ENCODE results near the gene SNAPC1. TPM values are rescaled to one million over a fixed set of nuclear protein-coding genes. Genes with fewer than 3 reads are reported as not detected.
A peak's percentile ranks its signal among the peaks of the same experiment; 100 is the strongest.

The SNAPC1 gene
- total RNA-seq, 1 experiment from 2014 or later: 33.0 TPM

DNA sequence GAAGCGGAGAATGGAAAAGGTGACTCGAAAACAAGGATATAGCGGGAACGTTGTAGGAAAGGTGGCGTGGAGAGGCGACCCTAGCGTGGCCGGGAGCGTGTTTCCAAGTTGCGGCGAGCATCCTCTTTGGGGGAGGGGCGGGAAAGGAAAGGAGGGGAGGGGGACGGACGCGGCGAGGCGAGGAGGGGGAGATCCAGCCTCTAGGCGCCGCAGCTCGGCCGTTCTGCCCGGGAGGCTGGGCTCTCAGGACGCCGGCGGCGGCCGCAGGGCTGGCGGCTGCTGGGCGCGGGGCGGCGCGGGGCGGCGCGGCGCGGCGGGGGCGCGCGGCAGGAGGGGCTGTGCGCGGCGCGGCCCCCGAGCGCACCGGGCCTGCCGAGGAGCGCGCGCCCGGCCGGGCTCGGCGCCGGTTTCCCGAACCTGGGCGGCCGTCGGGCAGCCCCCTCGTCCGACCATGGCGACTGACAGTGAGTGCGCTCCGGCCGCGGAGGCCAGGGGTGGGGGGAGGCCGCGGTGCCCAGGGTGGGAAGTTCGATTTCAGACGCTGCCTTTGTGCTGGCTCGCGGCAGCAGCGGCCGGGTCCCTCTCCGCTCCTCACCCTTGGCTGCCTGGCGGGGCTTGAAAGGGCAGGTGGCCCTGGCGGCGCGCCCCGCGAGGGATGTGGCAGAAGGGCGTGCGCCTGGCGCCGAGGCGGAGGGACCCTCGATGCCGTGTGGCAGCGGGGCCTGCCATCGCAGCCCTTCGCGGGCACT is 50.3 kb downstream of the SNAPC1 start, which contains the start of gene SYT16:
Gene SYT16 (plus strand): TSS at position 357 of the 749 bp plus-strand sequence.
- no peak for DNase-seq (ENCODE audit: low spot score)

DNA sequence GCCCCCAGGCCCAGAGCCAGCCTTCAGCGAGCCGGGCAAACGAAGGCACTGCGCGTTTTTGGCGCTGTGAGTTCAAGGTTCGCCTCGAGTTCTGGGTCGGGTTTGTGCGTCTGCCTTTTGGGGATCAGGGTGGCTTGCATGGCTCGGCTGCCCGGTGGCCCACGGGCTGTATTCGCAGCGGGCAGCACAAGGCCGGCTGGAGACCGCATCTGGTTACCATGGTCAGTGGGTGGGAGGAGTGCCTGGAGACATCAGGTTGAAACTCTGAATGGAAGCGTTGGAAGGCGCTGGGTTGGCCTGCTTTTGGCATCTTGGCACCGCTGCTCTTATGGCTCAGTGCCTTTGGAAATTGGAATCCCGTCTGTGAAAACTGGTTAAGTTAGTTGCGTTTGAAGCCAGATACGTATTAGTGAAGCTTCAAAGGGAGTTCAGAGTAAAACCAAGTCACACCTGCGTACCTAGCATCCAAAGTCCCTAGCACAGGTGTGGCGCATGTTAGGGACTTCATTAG is 50.9 kb downstream of the SNAPC1 start:
- no peak for DNase-seq (ENCODE audit: low spot score)

DNA sequence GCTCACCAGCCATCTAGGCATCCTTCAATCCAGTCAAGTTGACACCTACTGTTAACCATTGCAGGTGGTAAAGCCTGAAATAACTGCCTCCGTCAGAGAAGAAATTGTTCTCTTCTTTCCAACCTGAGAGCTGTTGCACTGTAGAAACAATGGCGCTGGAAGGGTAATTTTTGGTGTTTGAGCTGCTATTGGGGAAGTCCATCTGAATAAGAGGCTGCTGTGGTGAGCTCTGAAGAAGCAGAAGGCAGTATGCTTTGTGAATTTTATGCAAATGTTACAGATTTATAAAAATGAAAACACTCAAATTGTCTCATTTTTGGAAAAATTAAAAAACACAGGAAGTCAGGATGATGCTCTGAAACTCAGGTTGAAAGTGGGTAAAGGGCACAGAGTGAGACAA is 60.2 kb downstream of the SNAPC1 start:
- no peak for DNase-seq (ENCODE audit: low spot score)

DNA sequence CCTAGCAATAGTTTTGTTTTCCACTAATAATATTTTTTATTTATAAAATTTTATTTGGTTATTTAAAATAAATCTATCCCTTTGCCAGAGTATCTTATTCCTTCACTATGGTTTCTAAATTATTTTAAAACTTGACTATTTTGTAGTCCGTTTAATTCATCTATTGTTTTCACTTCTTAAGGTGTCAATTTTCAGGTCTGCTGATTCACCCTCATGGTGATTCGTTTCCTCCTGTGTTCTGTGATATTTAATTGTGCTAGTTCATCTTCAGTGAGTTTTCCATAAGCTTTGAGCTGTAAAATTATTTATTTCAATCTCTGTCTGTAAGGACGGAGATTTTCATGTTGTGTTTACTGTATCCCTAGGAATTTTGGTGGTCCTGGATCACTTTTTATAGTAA is 70.6 kb downstream of the SNAPC1 start:
- no peak for DNase-seq (ENCODE audit: low spot score)

DNA sequence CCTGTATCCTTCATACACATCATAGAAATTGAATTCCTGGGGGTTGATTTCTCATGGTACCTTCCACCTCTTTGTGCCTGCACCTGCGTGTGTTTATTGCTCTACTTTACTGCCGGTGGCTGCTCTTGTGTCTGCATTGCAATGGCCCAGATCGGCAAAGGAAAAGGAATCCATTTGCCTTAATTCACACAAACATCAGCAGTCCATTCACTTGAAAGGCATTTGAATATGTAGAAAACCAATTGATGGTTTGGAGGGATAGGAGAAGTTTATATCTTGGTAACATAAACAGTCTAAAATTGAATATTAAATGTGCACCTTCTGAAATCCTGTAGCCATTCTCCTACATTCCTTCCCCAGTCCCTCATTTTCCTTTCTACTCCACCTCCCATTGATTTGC is 74.0 kb downstream of the SNAPC1 start:
- DNase-seq (ENCODE audit: low spot score): no peak

DNA sequence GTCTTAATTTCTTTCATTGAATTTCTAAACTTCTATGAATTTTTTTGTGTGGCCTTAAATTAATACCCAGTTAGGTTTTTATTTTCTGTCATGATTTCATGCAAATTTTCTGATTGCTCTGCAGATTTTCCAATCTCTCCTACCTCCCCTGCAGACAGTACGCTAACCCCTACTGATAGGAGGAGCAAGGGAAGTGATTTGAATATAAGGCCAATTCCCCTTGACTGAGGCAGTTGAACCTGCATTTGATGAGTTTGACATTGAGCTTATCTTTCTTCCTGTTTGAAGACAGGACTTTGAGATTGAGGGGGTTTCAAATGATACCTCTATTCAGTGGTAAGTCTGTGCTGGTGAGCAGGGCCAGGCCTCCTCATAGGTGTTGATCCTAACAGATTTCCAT is 74.6 kb downstream of the SNAPC1 start:
- DNase-seq (ENCODE audit: low spot score): no peak

DNA sequence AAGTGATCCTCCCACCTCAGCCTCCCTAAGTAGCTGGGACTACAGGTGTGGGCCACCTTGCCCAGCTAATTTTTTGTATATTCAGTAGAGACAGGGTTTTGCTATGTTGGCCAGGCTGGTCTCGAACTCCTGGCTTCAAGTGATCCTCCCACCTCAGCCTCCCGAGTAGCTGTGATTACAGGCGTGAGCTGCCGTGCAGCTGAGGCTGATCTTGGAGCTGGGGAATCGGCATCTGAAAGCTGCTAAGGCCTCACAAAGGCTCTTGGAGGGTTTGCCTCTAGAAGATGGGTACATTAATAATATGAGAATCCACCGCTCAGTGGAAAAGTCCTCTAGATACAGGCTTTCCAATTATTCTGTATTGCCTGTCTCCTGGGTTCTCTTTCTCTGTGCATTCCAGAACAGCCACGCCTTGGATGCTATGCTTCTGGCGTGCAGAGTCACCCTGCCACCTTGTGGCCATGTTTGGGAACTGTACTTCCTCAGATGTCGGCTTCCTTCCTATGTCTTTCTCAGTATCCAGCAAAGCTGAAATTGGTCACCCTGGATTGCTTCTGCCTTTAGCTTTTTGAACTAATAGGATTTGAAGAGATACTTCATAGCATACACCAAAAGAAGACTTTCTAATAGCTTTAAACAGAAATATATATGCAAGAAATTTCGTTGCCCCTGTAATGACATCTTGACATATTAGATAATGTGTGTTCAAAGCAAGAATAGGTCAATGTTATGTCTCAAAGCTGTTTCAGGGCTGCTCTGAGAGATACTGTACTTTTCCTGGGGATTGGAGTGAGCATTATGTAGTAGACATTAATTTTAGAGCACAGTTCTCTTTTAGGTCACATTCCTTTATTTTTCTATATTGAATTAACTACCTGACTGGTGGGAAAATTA is 75.4 kb downstream of the SNAPC1 start:
- peak; percentile 64 for DNase-seq (ENCODE audit: low spot score)

DNA sequence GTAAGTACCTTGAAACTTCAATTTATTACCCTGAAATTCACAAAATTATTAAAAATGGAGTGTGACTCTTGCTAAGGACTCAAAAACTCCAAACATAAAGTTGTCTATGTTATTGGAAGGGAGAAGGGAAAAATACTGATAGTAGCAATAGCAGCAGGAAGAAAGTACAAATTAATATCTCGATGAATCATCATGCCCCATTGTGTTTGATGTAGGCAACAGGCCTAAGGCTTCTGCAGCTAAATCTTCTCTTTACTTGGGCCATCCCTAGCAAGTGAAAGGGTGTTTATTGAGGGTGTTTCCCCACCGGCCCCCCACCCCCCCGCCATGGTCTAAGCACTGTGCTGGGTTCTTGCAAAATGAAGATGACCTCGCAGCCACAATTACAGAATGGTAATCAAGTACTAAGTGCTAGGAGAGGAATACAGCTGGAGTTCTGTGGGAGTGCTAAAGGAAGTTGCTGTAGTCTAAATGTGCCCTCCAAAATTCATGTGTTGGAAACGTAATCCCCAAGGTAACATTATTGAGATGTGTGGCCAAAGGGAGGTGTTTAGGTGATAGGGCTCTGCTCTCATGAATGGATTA is 76.5 kb downstream of the SNAPC1 start:
- DNase-seq (ENCODE audit: low spot score): no peak

DNA sequence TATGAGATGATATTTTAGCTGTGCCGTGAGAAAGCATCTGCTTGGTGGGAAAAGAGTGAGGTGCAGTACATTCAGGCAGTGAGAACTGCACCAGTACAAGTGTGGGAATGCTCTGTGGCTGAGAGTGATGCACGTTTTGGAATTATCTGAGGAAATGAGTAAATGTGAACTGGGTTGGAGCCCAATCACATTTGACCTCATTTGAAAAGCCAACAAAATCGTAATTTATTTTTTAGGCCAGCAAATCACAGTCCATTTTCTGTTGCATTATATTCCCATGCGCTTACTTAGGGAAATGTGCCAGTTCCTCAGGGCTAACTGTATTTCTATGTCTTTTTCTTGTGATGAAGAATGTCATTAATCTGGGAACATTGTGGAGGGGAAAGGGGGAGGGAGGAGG is 77.3 kb downstream of the SNAPC1 start:
- no peak for DNase-seq (ENCODE audit: low spot score)

DNA sequence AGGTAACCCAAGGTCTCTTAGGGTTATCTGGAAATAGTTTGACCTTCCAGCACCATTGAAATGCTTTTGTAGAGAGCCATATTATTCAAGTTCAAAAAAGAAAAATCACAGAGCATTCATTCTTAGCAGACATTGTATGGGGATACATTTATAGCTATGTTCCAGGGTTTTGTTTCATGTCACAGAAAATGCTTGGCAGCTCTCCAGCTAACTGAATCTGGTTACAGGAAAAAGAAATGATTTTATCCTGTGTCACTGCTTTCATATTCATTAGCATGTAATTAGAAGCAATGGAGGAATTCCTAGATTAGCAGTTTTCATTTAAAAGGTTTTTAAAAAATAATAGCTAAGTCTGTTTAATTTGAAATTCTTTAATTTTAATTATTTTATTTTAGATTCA is 78.9 kb downstream of the SNAPC1 start:
- no peak for DNase-seq (ENCODE audit: low spot score)

Other genes with a start within 250 kb of the SNAPC1 start
- 226 and 236 TPM in 2 replicates for gene HIF1A, start 66.9 kb upstream of the SNAPC1 start, total RNA-seq (2014; rRNA removed; shearing (Covaris generic))
- gene SYT16, start 50.3 kb downstream of the SNAPC1 start, total RNA-seq (2014; rRNA removed; shearing (Covaris generic)): 0.02 TPM in 1 of 2 replicates, not detected in the other

Measured in A172 (cell line).